GM19239 (cell line): ENCODE results near the gene GRID1.
"Not testable (repeated sequence)": the region's sequence is repeated elsewhere in the genome, so short reads cannot be mapped to it uniquely, and the experiment has no call there.

Experiments used
- DNase-seq: peaks from one replicate; pipeline ENCODE4 v3.0.0; 2011; ENCODE audit warnings: low spot score; ENCODE audit not compliant: insufficient read length
- FAIRE-seq: peaks from 2 replicates; lab custom pipeline; 2011; peaks lifted over from hg19 to GRCh38; lab: Jason Lieb, UNC

The GRID1 gene

GRCh38 chr10:86135191-86135590 is 231.4 kb downstream of the GRID1 start:
- no peak for FAIRE-seq

GRCh38 chr10:86130737-86131475 is 235.7 kb downstream of the GRID1 start:
- FAIRE-seq (no peak), DNase-seq (no peak)

More at GRCh38 chr10:86135191-86135590, 231.4 kb downstream of the GRID1 start:
- no peak for DNase-seq

GRCh38 chr10:86130041-86130440 is 236.6 kb downstream of the GRID1 start:
- FAIRE-seq (no peak), DNase-seq (no peak)

GRCh38 chr10:86128360-86128759 is 238.2 kb downstream of the GRID1 start:
- no peak for FAIRE-seq
- no peak for DNase-seq

DNA sequence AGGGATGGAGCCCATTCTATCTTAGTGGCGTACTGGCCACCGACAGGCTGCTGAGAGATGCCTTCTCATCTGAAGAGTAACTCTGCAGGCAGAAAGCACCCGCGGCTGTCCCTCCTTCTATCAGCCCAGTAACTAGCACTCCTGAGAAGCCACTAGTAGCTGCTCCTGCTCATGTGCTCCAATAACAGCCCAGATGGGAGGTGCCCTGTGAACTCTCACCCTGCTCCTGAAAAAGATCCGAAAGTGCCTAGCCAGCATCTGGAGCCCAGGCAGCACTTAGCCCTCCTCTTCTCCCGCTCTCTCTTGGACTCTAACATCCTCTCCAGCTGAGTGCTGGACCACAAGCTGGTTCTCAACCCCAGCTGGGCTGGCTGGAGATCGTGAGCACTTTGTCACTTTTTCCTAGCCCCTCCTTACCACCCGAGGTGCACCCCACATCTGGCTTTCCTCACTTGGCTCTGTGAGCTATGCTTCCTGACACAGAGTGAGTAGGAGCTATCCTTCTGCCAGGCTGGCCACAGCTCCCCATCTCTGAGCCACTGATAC is 239.2 kb downstream of the GRID1 start:
- FAIRE-seq (no peak), DNase-seq (no peak)

DNA sequence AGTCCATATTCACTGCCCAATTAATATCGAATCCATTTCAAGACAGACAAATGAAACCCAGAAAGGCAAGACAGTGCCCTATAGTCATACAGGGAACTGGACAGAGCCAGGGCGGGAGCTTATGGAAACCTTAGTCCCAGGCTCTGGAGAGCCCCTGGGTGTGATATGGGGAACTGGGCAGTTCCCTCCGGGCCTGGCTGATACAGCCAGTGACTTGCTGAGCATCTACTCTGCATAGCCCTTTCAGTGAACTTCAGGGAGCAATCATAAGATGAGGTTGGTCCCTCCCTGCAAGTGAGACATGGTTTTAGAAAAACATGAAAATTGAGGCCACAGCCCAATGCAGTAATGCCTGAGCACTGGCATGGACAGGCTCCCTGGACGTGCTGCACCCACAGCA is 241.9 kb downstream of the GRID1 start:
- DNase-seq (no peak), FAIRE-seq (no peak)

GRCh38 chr10:86123715-86124114 is 242.9 kb downstream of the GRID1 start:
- no peak for FAIRE-seq

GRCh38 chr10:86123304-86123703 is 243.3 kb downstream of the GRID1 start:
- DNase-seq (no peak), FAIRE-seq (no peak)

More at GRCh38 chr10:86123715-86124114, 242.9 kb downstream of the GRID1 start:
- no peak for DNase-seq

GRCh38 chr10:86122646-86123045 is 243.9 kb downstream of the GRID1 start:
- FAIRE-seq (no peak), DNase-seq (no peak)

DNA sequence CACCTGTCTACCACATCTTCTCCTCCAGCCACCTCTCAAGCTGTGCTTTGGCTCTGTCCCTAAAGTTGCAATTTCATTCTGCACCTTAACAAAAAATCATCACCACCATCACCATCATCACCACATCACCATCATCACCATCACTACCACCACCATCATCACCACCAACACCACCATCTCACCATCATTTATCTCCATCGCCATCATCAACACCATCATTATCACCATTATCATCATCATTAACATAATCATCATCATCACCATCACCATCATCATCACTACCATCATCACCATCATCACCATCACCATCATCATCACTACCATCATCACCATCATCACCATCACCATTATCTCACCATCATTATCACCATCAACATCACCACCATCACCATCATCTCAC is 245.4 kb downstream of the GRID1 start:
- FAIRE-seq (no peak), DNase-seq (no peak)

DNA sequence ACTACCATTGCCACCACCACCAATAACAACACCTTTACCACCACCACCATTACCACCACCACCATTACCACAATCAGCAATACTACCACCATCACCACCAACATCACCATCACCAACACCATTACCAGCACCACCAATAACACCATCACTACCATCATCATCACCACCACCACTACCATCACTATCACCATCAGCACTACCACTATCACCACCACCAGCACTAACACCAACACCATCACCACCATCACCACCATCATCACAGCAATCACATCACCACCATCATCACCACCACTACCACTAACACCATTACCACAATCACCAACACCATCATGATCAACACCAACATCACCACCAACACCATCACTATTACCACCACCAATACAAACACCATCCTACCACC is 249.5 kb downstream of the GRID1 start:
- DNase-seq (no peak), FAIRE-seq (no peak)

- FAIRE-seq, result no peak
Observed at GRCh38 chr10:86113983-86114382, 252.6 kb downstream of the GRID1 start.

GRCh38 chr10:86113501-86113900 is 253.1 kb downstream of the GRID1 start:
- FAIRE-seq, result no peak
- DNase-seq, result no peak

More at GRCh38 chr10:86113983-86114382, 252.6 kb downstream of the GRID1 start:
- no peak for DNase-seq

- DNase-seq, result no peak
- FAIRE-seq, result no peak
Observed at GRCh38 chr10:86113044-86113443, 253.6 kb downstream of the GRID1 start.

DNA sequence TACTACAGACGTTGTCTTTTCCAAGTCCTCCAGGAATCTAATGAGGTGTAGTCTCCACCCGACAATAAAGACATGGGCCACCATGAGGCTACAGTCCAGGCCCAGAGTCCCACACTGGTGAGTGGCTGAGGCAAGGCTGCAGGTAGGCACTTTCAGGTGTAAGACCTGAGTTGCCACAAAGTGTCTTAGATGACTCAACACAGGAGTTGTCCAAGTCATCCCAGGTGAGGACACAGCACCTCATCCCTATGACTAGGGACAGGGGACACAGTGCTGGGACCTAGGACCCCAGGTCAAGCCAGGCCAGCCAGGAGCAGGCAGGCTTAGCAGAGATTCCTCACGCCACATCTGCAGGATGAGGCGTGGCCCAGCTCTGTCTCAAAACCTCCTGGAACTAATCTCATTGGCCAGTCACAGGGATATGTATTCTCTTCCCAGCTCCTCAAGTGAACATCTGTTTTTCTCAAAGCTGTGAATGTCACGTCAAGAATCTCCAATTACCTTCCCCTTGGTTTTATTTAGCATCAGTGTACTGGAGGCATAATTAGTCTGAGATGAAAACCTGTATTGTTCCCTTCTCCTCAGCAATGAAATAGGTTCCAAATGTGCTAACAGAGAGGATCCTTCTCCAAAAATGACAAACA is 254.6 kb downstream of the GRID1 start:
- no peak for DNase-seq
- no peak for FAIRE-seq

DNA sequence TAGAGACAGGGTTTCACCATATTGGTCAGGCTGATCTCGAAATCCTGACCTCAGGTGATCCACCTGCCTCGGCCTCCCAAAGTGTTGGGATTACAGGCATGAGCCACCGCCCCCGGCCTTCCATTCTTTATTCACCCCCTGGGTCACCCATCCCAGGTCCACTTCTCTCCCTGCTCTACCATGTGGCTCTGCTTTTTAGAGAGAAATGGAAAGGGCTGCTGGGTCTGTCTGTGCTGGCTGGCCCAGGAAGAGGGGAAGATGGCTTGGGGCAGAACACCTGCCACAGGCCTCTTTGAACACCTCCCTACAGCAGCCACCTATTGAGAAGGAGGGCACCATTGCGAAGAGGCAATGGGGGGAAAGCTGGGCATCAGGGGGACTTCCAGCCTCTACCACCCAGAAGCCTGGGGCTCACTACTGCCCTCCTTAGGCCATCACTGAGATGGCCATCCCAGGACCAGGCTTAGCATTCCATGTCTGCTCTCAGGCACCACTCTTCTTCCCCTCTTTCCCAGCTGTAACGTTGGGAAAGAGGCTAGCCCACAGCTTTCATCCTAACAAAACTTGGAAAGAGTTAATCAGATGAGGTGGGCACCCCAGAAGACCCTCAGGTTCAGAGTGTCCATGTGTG is 256.3 kb downstream of the GRID1 start:
- FAIRE-seq, result no peak
- DNase-seq, result no peak

GRCh38 chr10:86109421-86109820 is 257.2 kb downstream of the GRID1 start:
- no peak for DNase-seq
- no peak for FAIRE-seq

DNA sequence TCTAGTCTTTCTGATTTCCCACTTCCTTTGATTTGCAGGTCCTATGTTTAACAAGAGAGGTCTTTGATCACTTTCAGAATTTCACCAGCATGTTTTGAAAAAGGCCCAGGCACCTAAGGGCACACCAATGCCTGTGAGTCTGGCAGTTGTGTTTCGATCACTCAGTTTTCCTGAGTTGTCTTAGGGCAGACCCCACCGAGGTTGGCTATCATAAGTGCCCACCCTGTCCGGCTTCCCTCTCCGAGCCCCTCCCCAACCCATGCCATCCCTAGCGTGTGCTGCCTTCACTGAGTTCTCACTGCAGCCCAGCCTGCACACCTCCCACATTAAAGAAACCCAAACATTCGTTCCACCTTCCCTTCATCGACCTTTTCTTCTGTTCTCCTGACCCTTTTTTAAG is 257.9 kb downstream of the GRID1 start:
- no peak for FAIRE-seq
- no peak for DNase-seq

- FAIRE-seq, DNase-seq: not testable (repeated sequence)
Observed at GRCh38 chr10:86107611-86108310, 258.8 kb downstream of the GRID1 start.

DNA sequence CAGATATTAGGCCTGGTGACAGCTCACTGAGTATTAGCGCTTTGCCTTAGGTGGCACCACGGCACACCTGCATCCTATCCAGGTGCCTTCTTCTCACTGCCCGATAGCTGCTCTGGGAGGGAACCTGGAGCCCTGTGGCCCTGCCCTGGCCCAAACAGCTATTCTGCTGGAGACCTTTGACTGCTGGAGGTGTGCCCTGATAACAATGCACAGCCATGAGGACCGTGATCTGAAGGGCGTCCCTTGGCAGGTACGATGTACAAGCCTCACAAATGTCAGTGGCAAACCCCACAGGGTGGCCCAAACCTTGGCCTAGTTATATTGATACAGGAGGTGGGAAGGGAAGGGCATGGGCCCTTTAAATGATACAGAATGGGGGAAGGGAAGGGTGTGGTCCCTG is 259.5 kb downstream of the GRID1 start:
- FAIRE-seq (no peak), DNase-seq (no peak)
